HG03432 (cell line): Measurements from ENCODE around the gene RAB37.

ENCODE experiments used
- ATAC-seq: cut with Tn5 transposase; IDR thresholded peaks from one replicate; pipeline ENCODE4 v1.9.1; 2021; ENCODE audit warnings: mild to moderate bottlenecking, moderate library complexity; ENCODE audit not compliant: unreplicated experiment

RAB37 gene

GRCh38 chr17:74776990-74777389, 39.9 kb downstream of the RAB37 start:
- no peak for ATAC-seq

DNA sequence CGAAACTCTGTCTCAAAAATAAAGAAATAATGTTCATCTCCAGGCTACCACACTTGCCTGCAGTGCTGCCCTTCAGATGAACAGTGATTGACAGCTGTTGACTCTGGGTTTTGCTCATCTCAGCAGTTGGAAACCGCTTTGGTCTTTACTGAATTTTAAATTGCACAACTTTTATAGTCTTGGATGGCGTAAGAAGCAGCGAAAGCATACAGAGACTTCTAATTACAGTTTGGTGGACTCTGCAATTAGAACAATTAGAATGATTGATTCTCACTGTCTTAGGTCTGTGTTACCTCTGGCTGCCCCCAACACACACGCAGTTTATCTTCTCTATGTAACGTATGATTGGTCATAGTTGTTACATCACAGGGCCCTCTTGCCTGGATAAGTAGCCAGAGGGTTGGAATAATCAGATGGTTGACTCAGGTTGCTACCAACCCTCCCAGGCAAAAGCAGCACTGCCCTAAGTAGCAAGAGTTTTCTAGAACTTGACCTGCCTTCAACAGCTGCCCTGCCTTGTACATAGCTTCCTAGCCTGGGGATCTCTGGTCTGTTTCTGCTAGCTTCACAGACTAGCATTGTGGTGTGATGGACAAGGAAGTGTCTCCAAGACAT, 41.0 kb downstream of the RAB37 start:
- ATAC-seq, result no peak

GRCh38 chr17:74778960-74779359, 41.9 kb downstream of the RAB37 start:
- no peak for ATAC-seq

- no peak for ATAC-seq
Observed at GRCh38 chr17:74779501-74779900, 42.4 kb downstream of the RAB37 start.

DNA sequence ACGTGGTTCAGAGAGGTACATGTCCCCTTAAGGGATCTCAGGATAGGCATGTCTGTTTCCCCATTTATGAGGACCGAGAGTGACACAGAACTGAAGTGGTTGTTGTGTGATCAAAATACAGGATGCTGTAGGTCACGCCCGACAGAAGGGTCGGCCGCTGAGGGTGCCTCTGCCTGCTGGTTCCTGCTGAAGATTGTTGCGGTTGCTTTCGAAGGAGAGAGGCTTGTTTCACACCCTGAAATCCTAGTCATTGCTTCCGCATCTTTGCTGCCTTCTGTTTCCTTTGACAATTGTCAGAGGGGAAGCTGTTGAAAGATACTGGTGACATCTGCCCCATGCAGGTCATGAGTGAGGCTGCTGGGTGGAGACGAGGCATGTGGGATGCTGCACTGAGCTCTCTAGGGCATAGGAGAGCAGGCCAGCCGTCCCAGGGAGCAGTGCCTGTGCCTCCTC, 42.9 kb downstream of the RAB37 start:
- peak; percentile 64 for ATAC-seq

- ATAC-seq, result no peak
Observed at GRCh38 chr17:74780443-74781238, 43.6 kb downstream of the RAB37 start.

GRCh38 chr17:74782571-74782970, 45.5 kb downstream of the RAB37 start:
- no peak for ATAC-seq

DNA sequence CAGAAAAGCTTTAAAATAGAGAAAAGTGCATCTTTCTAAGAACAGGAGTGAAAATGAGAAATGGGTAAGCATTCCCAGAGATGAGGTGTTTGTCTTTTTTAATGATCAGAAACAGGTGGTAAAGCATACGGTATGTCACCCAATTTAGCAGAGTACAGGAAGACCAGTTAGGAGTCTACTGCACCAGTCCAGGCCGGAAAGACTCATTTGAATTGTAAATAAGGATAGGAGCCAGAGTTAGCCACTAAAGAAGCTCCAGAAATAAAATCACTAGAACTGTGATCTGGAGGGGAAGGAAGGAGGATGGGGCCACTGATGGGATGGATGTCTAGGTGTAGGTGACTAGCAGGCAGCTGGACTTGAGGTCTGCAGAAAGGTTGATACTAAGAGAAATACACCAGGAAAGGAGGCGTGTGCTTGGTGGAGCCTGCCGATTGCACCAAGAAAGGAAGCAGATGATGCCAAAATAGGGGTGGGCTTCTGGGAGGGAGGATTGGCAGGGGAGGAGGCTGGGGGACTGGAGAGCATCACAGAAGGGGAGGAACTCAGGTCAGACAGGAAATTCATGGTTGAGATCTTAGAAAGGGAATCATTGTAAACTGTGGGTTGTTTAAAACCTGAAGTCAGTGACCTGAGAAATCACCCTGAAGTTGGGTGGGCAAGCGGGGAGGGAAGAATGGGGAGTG, 47.2 kb downstream of the RAB37 start:
- no peak for ATAC-seq

GRCh38 chr17:74785096-74785980, 48.3 kb downstream of the RAB37 start:
- ATAC-seq, result no peak

DNA sequence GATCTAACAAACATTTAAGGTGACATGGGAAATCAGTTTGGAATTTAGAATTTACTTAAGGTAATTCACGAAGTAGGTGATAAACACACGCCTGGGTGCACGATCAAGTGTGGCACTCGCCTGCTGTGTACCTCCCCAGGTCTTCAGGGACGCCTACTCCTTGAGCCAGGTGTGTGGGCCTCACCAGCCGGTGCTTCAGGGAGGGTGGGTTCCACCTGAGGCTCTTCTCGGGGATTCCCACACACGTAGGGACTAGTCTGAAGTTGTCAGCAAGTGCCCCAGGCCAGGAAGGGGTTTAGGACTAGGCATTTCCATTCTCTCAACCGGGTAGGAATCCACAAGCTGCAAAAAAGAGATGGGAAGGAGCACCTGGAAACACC, 48.9 kb downstream of the RAB37 start:
- no peak for ATAC-seq

GRCh38 chr17:74786431-74787055, 49.5 kb downstream of the RAB37 start:
- ATAC-seq, result no peak

GRCh38 chr17:74790161-74791058, 53.4 kb downstream of the RAB37 start:
- ATAC-seq, result no peak

DNA sequence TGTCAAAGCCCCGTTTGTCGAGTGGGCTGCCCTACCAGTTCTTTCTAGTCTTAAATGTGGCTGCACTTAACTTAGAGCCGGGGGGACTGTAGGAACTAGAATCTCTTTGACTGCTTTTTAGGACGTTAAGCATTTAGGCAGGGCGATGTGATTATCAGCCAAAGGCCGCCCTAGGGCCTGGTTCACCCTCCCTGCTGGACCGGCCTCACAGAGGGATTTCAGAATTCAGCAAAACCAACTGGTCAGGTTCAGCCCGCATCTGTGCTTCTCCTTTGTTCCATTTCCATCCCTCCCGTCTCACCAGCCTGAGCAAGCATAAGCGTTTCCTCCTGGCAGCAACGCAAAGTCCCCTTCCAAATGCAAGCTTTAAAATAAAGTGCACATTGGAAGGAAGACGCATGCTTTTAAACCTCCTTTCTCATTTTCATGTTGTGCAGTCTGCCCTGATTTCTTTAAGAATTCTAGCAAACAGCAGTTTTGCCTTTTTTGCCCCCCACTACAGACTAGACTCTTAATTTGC, 55.6 kb downstream of the RAB37 start:
- no peak for ATAC-seq

- ATAC-seq, result no peak
Observed at GRCh38 chr17:74795327-74796020, 58.4 kb downstream of the RAB37 start.

- ATAC-seq, result no peak
Observed at GRCh38 chr17:74796211-74796610, 59.2 kb downstream of the RAB37 start.

- no peak for ATAC-seq
Observed at GRCh38 chr17:74796866-74797265, 59.8 kb downstream of the RAB37 start.
